Measurements from ENCODE around the gene CHD9.
A peak's percentile ranks its signal among the peaks of the same experiment; 100 is the strongest.
"Not testable (repeated sequence)": the region's sequence is repeated elsewhere in the genome, so short reads cannot be mapped to it uniquely, and the experiment has no call there.

CHD9 gene

DNA sequence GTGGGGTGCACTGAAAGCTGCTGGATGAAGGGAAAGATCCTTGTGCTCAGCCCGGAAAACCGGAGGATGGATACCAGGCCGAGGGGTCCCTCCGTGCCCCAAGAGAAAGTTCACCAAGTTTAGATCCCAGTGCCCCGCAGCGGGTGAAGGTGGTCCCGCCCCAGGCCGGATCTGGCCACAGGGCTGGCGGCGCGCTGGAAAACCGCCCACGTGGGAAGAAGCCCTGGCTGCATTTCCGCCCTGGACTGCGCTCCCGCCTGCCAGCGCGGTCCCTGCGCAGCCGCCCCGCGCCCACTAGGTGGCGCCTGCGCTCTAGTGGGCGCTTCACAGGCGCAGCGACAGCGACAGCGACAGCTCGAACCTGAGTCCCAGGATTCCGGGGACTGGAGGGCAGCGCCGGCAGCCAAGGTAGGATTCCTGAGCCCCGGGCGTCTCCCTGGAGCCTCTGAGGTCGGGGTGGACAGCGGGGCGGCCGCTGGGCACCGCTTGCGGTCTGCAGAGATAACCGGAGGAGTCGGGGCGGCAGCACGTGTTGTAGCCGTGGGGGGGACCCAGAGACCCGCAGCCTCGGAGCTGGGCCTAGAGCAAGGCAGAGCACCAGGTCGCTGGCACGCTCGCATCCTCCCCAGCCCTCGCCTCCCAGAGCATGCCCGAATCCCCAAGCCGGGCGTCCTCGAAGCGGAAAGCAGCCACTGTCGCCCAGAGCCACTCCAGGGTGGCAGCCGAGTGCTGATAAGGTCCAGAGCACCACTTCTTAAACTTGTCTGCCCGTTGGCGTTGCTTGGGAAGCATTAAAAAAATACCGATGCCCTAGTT, at the start of gene CHD9:
Gene CHD9, plus strand, starts transcription at position 322 of the 816 bp plus-strand sequence. CDS start 101,099 bp downstream, outside the sequence.
- DNase-seq, result peak; percentile 77

GRCh38 chr16:53007095-53007494, 47.7 kb upstream of the CHD9 start:
- no peak for DNase-seq

GRCh38 chr16:53014287-53014686, 40.5 kb upstream of the CHD9 start:
- DNase-seq, result no peak

- DNase-seq, result no peak
Observed at GRCh38 chr16:53018834-53019416, 35.9 kb upstream of the CHD9 start.

DNA sequence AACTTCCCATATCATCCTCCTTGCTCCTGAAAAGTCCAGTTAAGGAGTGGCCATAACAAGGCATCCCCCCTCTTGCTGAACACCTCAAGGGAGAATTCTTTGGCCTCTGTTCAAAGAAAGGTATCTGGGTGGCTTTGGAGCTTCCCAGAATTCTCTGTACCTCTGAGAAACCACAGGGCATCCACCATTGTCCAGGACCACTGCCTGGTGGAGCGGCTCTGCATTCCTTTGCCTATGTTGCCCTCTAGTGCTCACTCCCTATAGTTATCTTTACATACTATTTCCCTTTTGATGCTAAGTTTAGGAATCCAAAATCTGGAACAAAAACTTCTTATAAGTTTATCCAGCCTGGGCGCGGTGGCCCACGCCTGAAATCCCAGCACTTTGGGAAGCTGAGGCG, 32.4 kb upstream of the CHD9 start:
- no peak for DNase-seq

DNA sequence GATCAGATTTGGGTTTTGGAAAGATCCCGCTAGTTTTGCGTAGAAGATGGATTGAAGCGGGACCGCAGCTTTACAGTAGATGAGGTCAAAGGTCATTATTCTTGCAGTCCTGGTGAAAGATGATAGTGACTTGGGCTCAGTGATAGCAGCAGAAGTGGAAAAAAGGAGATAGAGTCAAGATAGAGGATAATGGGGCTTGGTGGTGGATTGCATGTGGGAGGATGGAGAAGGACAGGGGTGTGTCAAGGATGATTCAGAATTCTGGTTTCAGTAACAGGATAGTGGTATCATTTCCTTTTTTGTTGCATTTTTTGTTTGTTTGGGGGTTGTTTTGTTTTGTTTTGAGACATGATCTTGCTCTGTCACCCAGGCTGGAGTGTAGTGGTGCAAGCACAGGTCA, 30.7 kb upstream of the CHD9 start:
- DNase-seq, result no peak

DNA sequence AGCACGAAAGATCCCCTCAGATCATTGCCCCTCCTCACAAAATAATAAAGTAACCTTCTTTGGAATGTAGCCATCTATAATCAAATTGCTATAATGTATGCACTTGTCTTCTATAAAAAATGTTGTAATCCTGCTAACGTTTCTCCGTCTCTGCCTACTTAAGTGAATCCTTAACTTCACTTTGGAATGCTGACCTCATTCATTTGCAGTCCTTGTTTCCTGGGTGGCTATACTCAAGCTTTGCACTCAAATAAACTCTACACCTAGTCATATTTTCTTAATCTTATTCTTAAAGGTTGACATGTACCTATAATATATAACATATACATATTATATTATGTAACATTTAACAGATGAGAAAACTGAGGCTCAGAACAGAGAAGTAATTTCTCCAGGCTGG, 24.8 kb upstream of the CHD9 start:
- no peak for DNase-seq

- DNase-seq, result no peak
Observed at GRCh38 chr16:53031323-53031942, 23.4 kb upstream of the CHD9 start.

DNA sequence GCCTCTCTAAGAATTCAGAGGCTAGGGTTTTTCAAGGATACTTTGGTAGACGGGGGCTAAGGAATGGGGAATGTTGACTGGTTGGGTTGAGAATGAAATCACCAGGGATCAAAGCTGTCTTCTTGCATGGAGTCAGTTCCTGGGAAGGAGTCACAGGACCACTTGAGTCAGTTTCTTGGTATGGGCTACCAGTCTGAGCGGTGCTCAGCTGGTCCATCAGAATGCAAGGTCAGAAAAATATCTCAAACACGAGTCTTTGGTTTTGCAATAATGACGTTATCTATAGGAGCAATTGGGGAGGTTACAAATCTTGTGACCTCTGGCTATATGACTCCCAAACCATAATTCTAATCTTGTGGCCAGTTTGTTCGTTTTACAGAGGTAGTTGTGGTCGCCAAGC, 20.5 kb upstream of the CHD9 start:
- no peak for DNase-seq

DNA sequence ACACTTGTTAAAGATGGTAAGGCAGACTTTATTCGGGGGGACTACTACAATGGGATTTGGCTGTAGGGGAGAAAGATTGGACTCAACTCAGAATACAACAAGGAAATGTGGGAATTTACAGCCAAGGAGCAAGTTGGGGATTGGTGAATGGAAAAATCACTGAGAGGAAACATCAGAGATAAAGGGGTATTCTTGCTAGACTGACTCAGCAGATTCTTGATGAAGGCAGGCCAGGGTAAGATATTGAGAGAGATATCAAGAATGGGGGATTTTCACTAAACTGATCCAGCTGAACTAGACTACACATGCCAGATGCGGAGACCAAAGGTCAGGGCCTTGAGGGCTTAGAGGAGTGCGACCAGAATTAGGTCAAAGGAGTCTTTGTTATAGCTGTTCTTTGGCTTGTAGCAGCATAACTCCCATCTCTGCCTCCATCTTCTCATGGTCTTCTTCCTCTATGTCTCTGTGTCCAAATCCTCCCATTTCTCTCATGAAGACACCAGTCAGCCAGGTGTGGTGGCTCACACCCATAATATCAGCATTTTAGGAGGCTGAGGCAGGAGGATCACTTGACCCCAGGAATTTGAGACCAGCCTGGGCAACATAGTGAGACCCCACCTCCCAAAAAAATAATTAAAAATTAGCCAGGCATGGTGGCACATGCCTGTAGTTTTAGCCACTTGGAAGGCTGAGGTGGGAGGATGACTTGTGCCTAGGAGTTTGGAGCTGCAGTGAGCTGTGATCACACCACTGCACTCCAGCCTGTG, 19.4 kb upstream of the CHD9 start:
- no peak for DNase-seq

GRCh38 chr16:53036066-53036465, 18.7 kb upstream of the CHD9 start:
- DNase-seq, result no peak

- not testable (repeated sequence) for DNase-seq
Observed at GRCh38 chr16:53036711-53037110, 18.1 kb upstream of the CHD9 start.

DNA sequence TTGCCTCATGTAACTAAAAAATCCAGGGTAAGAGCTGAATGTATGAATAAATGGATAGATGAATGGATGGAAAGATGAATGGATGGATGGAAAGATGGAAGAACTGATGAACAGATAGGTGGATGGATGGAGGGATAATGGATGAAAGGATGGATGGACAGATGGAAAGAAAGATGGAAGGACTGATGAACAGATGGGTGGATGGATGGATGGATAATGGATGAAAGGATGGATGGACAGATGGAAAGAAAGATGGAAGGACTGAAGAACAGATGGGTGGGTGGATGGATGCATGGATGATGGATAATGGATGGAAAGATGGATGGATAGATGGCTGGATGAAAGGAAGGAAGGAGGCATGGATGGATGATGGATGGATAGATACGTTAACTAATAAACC, 14.0 kb upstream of the CHD9 start:
- DNase-seq, result no peak

DNA sequence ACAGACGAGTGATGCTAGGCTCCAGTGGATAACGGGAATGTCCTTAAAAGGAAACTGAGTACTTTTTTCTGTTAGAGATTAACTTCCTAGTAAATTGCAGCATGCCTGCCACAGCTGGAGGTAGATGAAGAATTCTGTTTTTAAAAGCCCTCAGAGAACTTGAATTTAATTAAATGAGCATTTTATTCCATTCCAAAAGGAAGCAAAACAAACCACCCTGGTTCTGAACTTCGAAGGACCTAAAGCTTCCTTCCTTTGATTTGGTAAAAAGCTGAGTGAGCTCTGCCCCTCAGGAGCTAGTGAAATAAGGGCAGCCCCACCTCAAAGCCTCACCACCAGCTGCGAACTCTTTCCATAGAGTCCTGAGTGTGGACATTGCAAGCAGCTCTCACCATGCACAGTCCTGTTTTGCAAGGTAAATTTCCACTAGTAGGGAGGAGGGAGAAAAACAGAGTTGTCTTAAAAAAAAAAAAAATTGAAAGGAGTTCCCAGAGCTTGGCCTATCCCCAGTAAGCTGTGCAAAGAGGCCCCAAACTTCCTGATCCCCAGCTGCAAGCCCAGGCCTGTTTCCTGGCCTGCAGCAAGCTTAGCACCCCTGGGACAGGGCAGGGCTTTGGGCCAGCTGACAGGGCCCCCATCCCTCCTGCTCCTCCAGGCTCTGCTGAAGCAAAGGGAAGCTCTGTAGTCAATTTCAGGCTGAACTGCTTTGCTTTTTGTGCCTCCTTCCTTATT, 13.3 kb upstream of the CHD9 start:
- DNase-seq, result no peak

DNA sequence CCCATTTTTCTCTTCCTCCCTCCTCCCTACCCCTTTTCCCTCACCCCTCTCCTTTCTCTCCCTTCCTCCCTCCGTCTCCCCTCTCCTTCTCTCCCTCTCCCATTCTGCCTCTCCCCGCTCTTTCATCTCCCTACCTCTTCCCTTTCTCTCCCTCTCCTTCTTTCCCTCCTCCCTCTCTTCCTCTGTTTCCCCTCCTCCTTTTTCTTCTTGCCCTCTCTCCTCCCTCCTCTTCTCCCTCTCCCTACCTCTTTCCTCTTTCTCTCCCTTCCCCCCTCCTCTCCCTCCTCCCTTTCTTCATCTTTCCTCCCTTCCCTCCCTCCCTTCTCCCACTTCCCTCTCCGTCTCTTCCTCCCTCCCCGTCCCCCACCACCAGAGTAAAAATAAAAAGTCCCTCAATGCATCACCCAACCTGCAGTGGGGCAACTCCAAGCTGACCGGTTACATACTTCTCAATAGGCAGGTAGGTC, 12.5 kb upstream of the CHD9 start:
- no peak for DNase-seq

GRCh38 chr16:53043428-53043831, 11.4 kb upstream of the CHD9 start:
- no peak for DNase-seq

- DNase-seq, result no peak
Observed at GRCh38 chr16:53043986-53044601, 10.7 kb upstream of the CHD9 start.

DNA sequence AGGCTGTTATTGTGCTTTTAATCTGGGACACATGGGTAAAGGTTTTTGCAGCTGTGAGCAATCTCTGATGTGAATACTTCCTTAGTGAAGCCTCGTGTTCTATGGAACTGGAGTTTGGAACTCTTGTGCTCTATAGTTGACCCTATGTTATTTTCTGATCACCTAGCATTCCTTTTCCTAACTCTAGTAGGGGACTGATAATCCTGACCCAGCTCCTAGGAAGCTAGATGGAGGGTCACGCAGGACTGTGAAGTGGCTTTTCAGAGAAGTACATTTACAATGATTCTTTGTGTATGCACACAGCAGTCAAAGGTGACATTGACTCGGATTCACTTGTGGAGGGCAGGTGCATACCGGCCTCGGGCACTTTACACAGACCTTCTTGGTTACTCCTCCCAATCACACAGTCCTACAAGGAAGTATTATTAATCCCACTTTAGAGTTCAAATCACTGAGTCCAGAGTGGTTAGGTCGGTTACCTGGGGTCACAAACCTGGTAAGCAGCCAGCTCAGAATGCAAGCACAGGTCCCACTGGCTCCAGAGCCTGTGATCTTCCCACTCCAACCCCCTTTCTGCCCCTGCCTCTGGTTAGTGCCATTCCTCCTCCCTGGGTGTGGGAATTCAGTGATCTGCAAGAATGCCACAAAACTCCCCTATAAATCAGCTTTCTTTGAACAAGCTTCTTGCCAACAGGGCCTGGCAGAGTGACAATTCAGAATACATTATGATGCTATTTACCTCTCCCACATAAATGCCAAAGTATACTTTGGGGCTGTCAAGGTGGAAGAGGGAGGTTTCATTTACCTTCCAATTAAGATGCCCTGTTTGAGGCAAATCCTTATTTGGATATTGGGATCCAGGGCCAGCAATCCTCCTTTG, 9.2 kb upstream of the CHD9 start:
- no peak for DNase-seq

DNA sequence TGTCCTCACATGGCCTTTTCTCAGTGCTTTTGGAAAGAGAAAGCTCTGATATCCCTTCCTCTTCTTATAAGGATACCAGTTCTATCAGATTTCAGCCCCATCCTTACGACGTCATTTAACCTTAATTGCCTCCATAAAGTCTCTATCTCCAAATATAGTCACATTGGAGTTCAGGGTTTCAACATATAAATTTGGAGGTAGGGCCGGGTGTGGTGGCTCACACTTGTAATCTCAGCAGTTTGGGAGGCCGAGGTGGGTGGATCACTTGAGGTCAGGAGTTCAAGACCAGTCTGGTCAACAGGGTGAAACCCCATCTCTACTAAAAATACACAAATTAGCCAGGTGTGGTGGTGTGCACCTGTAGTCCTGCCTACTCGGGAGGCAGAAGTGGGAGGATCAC, 7.3 kb upstream of the CHD9 start:
- not testable (repeated sequence) for DNase-seq

GRCh38 chr16:53048139-53048915, 6.5 kb upstream of the CHD9 start:
- DNase-seq, result no peak
